Measurements from ENCODE around the gene MUC16.

DNA sequence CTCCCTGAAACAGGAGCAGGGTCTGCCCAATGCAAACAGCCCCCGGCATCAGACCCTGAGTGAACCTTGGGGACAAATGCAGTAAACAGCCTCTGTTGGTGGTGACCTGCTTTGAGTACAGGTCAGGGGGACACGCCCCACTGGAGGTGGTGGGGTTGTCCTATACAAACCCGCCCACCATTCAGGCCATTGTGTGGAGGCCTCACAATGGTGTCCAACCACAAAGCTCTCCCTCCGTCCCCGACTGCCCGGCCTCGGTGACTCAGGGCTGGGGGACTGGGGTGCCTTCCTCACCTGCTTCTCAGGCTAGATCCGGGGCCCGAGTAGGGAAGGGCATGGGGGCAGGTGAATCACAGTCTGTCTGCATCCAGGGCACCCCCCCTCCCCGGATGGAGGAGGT, 1.5 kb downstream of the MUC16 start:
- no peak for TF ChIP-seq EZH2 (IDR thresholded peaks at IDR 0.05; ENCODE audit: borderline replicate concordance, low read length)
- TF ChIP-seq, protein P1, sequence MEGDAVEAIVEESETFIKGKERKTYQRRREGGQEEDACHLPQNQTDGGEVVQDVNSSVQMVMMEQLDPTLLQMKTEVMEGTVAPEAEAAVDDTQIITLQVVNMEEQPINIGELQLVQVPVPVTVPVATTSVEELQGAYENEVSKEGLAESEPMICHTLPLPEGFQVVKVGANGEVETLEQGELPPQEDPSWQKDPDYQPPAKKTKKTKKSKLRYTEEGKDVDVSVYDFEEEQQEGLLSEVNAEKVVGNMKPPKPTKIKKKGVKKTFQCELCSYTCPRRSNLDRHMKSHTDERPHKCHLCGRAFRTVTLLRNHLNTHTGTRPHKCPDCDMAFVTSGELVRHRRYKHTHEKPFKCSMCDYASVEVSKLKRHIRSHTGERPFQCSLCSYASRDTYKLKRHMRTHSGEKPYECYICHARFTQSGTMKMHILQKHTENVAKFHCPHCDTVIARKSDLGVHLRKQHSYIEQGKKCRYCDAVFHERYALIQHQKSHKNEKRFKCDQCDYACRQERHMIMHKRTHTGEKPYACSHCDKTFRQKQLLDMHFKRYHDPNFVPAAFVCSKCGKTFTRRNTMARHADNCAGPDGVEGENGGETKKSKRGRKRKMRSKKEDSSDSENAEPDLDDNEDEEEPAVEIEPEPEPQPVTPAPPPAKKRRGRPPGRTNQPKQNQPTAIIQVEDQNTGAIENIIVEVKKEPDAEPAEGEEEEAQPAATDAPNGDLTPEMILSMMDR (IDR thresholded peaks at IDR 0.05; ENCODE audit: low read length), result no peak

Data from OCI-LY1 (cell line).